A549 (cell line): Measurements from ENCODE around the gene MLLT3. TPM values are rescaled to one million over a fixed set of nuclear protein-coding genes. Genes with fewer than 3 reads are reported as not detected.

Source experiments
- ATAC-seq, 2 experiments: fragments of 200-7000 bp in 1 of 2; fragments of >200 bp in 1 of 2; cut with Nextera tagmentation in 1 of 2; cut with Tn5 transposase in 1 of 2; 3 replicates each; pipeline versions ENCODE4 v1.8.0 to v1.9.1; 2018 to 2020; ENCODE audit warnings: mild to moderate bottlenecking in 1 of 2, moderate library complexity in 1 of 2
- CTCF ChIA-PET: fragments of 300-600 bp; sonication (Branson Sonifier 250); formaldehyde crosslinking; extraction: SDS; loops from one replicate; lab custom pipeline; 2021; ENCODE audit warnings: antibody characterized with exemption, inconsistent platforms; lab: Yijun Ruan, JAX
- POLR2A ChIA-PET: fragments of 350-600 bp; formaldehyde crosslinking; extraction: SDS; loops from one replicate; lab custom pipeline; 2021; ENCODE audit warnings: antibody characterized with exemption, inconsistent platforms; lab: Yijun Ruan, JAX
- DNase-seq, 2 experiments: peaks; one replicate each; pipeline versions ENCODE4 v3.0.0 to v3.0.0-alpha.2; 2011 to 2016; ENCODE audit warnings: low read depth in 1 of 2, low spot score in 1 of 2
- FAIRE-seq: peaks from 2 replicates; lab custom pipeline; 2011; peaks lifted over from hg19 to GRCh38; lab: Jason Lieb, UNC
- H3K27ac ChIP-seq, 2 experiments: fragments of >200 bp; sonication (Bioruptor Twin); formaldehyde crosslinking; 3 replicates each; pipeline ENCODE4 v1.5.1; 2016 to 2017
- H3K4me1 ChIP-seq: fragments of >200 bp; sonication (Bioruptor Twin); formaldehyde crosslinking; 3 replicates; pipeline ENCODE4 v1.6.1; 2016
- H3K4me2 ChIP-seq: fragments of >200 bp; sonication (Bioruptor Twin); formaldehyde crosslinking; 3 replicates; pipeline ENCODE4 v1.6.1; 2016
- H3K4me3 ChIP-seq: fragments of >200 bp; sonication (Bioruptor Twin); formaldehyde crosslinking; 3 replicates; pipeline ENCODE4 v1.5.1; 2016
- H3K9me3 ChIP-seq: fragments of >200 bp; sonication (Bioruptor Twin); formaldehyde crosslinking; 3 replicates; pipeline ENCODE4 v1.6.1; 2016
- BHLHE40 ChIP-seq: IDR thresholded peaks from 2 replicates; pipeline ENCODE4 v1.6.1; 2012; ENCODE audit warnings: low read depth, low read length, inconsistent platforms
- CBX2 ChIP-seq: fragments of 200-600 bp; sonication (generic); IDR thresholded peaks from 2 replicates; pipeline ENCODE4 v1.6.1; 2016; ENCODE audit warnings: low read depth, mild to moderate bottlenecking, borderline replicate concordance
- ESRRA ChIP-seq: fragments of 150-350 bp; IDR thresholded peaks from 2 replicates; pipeline ENCODE4 v1.6.1; 2014; ENCODE audit warnings: mild to moderate bottlenecking, low read length, borderline replicate concordance
- FOSL2 ChIP-seq, 2 experiments: fragments of 450-650 bp in 1 of 2; fragments of >200 bp in 1 of 2; sonication (Bioruptor Twin) in 1 of 2; formaldehyde crosslinking; IDR thresholded peaks; 2 replicates each; pipeline versions ENCODE4 v1.5.0 to v1.6.1; 2016 to 2020; ENCODE audit warnings: mild to moderate bottlenecking in 1 of 2, moderate library complexity in 1 of 2
- FOXS1 ChIP-seq: fragments of 250-450 bp; sonication (Bioruptor Pico); IDR thresholded peaks from 2 replicates; pipeline ENCODE4 v1.5.0; 2020; ENCODE audit warnings: mild to moderate bottlenecking, moderate library complexity
- GATA3 ChIP-seq: IDR thresholded peaks from 2 replicates; pipeline ENCODE4 v1.6.1; 2012; ENCODE audit warnings: borderline replicate concordance
- JUN ChIP-seq, 2 experiments: fragments of >200 bp; sonication (Bioruptor Twin); formaldehyde crosslinking; IDR thresholded peaks; 2 replicates in 1 of 2; 3 replicates in 1 of 2; pipeline ENCODE4 v1.6.1; 2016 to 2017
- KDM1A ChIP-seq: fragments of 200-600 bp; sonication (generic); IDR thresholded peaks from 2 replicates; pipeline ENCODE4 v1.6.1; 2016; ENCODE audit warnings: low read depth, mild to moderate bottlenecking
- KDM5A ChIP-seq: fragments of 200-600 bp; sonication (generic); IDR thresholded peaks from 2 replicates; pipeline ENCODE4 v1.6.1; 2016; ENCODE audit warnings: antibody characterized with exemption, mild to moderate bottlenecking
- MAFK ChIP-seq: fragments of 450-650 bp; IDR thresholded peaks from 2 replicates; pipeline ENCODE4 v1.6.1; 2014; ENCODE audit not compliant: partially characterized antibody
- MAZ ChIP-seq: fragments of 150-350 bp; IDR thresholded peaks from 2 replicates; pipeline ENCODE4 v1.6.1; 2014; ENCODE audit warnings: antibody characterized with exemption, low read depth, low read length, borderline replicate concordance
- MYC ChIP-seq: IDR thresholded peaks from 2 replicates; pipeline ENCODE4 v1.6.1; 2012; ENCODE audit warnings: mild to moderate bottlenecking, inconsistent platforms, low read length, improper control_type of control experiment, borderline replicate concordance
- NR3C1 ChIP-seq: fragments of >200 bp; sonication (Bioruptor Twin); formaldehyde crosslinking; IDR thresholded peaks from 3 replicates; pipeline ENCODE4 v1.6.1; 2017
- RAD21 ChIP-seq, 2 experiments: fragments of >200 bp in 1 of 2; sonication (Bioruptor Twin) in 1 of 2; formaldehyde crosslinking in 1 of 2; IDR thresholded peaks in 1 of 2; conservative IDR thresholded peaks in 1 of 2; 2 replicates in 1 of 2; 3 replicates in 1 of 2; pipeline ENCODE4 v1.6.1; 2012 to 2018; ENCODE audit warnings: inconsistent platforms in 1 of 2
- RCOR1 ChIP-seq: fragments of 150-350 bp; IDR thresholded peaks from 2 replicates; pipeline ENCODE4 v1.6.1; 2014; ENCODE audit warnings: antibody characterized with exemption, low read length, low read depth
- SMC3 ChIP-seq: fragments of >200 bp; sonication (Bioruptor Twin); formaldehyde crosslinking; IDR thresholded peaks from 3 replicates; pipeline ENCODE4 v1.6.1; 2018; ENCODE audit warnings: inconsistent platforms
- ZC3H11A ChIP-seq: fragments of 450-650 bp; IDR thresholded peaks from 2 replicates; pipeline ENCODE4 v1.6.1; 2014; ENCODE audit warnings: antibody characterized with exemption, mild to moderate bottlenecking
- WGBS: methylation state at CpG from one replicate; pipeline ENCODE4 v1.1.6; 2017; ENCODE audit errors: missing lambda C conversion rate; 5-methylcytosine and 5-hydroxymethylcytosine counted together
- polyA plus RNA-seq, 4 experiments: library from polyadenylated mRNA; depleted of rRNA in 3 of 4; stranded (reverse); fragments of >200 nt; fragmentation: RNase III in 1 of 4; extraction: RNeasy Plus Mini Kit Qiagen cat#74134 plus additional on column Dnase treatment in 1 of 4; gene quantifications; 2 replicates in 3 of 4; 3 replicates in 1 of 4; pipeline ENCODE4 v1.2.3, GENCODE V29; 2011 to 2017
- TF ChIP-seq, protein P1 (sequence below): fragments of 250-450 bp; sonication (Bioruptor Pico); IDR thresholded peaks from 2 replicates; pipeline ENCODE4 v1.5.0; 2020; ENCODE audit warnings: low read depth, mild to moderate bottlenecking, moderate library complexity
- TF ChIP-seq, protein P2 (sequence below): IDR thresholded peaks from 2 replicates; pipeline ENCODE4 v1.6.1; 2012
- TF ChIP-seq, protein P3 (sequence below): fragments of 200-600 bp; sonication (generic); IDR thresholded peaks from 2 replicates; pipeline ENCODE4 v1.6.1; 2016; ENCODE audit warnings: antibody characterized with exemption, mild to moderate bottlenecking, moderate library complexity
- TF ChIP-seq, protein P4 (sequence below): fragments of 450-650 bp; IDR thresholded peaks from 2 replicates; pipeline ENCODE4 v1.6.1; 2014; ENCODE audit warnings: antibody characterized with exemption
- TF ChIP-seq, protein P5 (sequence below): fragments of >200 bp; sonication (Bioruptor Twin); formaldehyde crosslinking; IDR thresholded peaks from 3 replicates; pipeline ENCODE4 v1.5.1; 2016

MLLT3 gene
- polyA plus RNA-seq, 2 of the 4 experiments (the other 2 are of a cell fraction): 14.3 to 47.6 TPM

DNA sequence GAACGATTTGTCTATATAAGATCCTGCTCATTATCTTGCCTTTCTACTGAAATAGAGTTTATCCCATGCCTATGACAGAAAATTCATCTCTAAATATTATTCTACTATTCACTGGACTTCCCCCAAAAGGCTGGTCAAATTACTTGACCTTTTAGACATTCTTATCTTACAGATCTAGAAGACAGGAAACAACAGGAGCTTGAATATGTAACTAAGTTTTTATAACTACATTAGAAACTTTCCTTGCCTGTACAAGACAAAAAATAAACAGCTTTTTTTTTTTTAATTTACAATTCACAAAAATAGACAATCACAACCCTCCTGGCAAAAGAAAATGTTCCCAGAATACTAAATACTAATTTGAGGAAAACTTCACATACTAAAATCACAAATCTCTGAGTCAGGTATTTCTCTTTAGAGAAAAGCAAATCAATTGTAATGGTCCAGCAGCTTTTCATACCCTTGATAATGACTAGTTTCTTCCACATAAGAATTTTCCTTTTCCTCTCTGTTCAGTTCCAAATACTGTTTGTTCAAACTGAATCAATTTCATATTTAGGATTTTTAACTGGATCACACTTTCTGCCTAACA lies 68.6 kb downstream of the MLLT3 start:
- Histone ChIP-seq H3K9me3 (no peaks in the 10 kb centered on the region), H3K4me3 (peak overlapping the region; percentile 8; the same call in 1 of the 3 replicates), H3K4me2 (peak overlapping the region; percentile 87), H3K27ac (peak overlapping the region; percentile 69 to 74)
- ATAC-seq: peak in 1 of 2 experiments; percentile 13; a peak in 3 of 6 replicates
- FAIRE-seq: peak; percentile 39
- ChIA-PET POLR2A (interaction anchor here (0.6 to 1.5 kb wide), 2 partner anchors 69 to 71 kb away, joined by 3 to 6 read pairs; partner anchors contain the start of gene MLLT3), CTCF (interaction anchor here (0.6 to 2.4 kb wide), 17 partner anchors 10 to 388 kb away, joined by 3 to 11 read pairs (median 3); partner anchors contain the start of gene MLLT3)
- TF ChIP-seq RAD21 (conservative IDR thresholded peaks at IDR 0.05 in 1 of 2, IDR thresholded peaks at IDR 0.05 in 1 of 2): no peak
- no peak for TF ChIP-seq KDM1A
- no peak for TF ChIP-seq MAZ
- no peak for TF ChIP-seq ZC3H11A
- TF ChIP-seq, protein P1, sequence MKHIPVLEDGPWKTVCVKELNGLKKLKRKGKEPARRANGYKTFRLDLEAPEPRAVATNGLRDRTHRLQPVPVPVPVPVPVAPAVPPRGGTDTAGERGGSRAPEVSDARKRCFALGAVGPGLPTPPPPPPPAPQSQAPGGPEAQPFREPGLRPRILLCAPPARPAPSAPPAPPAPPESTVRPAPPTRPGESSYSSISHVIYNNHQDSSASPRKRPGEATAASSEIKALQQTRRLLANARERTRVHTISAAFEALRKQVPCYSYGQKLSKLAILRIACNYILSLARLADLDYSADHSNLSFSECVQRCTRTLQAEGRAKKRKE (CRISPR knock-in tag): no peak
- TF ChIP-seq ESRRA: no peak
- no peak for TF ChIP-seq KDM5A
- TF ChIP-seq CBX2: no peak
- 0 out of 2 replicates have a peak, but pooled peaks have one; percentile 2 for TF ChIP-seq MYC
- no peak for TF ChIP-seq RCOR1
- TF ChIP-seq, protein P2, sequence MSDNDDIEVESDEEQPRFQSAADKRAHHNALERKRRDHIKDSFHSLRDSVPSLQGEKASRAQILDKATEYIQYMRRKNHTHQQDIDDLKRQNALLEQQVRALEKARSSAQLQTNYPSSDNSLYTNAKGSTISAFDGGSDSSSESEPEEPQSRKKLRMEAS: no peak
- TF ChIP-seq GATA3: peak; percentile 80
- no peak for TF ChIP-seq MAFK
- TF ChIP-seq, protein P3, sequence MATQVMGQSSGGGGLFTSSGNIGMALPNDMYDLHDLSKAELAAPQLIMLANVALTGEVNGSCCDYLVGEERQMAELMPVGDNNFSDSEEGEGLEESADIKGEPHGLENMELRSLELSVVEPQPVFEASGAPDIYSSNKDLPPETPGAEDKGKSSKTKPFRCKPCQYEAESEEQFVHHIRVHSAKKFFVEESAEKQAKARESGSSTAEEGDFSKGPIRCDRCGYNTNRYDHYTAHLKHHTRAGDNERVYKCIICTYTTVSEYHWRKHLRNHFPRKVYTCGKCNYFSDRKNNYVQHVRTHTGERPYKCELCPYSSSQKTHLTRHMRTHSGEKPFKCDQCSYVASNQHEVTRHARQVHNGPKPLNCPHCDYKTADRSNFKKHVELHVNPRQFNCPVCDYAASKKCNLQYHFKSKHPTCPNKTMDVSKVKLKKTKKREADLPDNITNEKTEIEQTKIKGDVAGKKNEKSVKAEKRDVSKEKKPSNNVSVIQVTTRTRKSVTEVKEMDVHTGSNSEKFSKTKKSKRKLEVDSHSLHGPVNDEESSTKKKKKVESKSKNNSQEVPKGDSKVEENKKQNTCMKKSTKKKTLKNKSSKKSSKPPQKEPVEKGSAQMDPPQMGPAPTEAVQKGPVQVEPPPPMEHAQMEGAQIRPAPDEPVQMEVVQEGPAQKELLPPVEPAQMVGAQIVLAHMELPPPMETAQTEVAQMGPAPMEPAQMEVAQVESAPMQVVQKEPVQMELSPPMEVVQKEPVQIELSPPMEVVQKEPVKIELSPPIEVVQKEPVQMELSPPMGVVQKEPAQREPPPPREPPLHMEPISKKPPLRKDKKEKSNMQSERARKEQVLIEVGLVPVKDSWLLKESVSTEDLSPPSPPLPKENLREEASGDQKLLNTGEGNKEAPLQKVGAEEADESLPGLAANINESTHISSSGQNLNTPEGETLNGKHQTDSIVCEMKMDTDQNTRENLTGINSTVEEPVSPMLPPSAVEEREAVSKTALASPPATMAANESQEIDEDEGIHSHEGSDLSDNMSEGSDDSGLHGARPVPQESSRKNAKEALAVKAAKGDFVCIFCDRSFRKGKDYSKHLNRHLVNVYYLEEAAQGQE: no peak
- TF ChIP-seq BHLHE40: no peak
- TF ChIP-seq FOXS1 (CRISPR knock-in tag): no peak
- no peak for TF ChIP-seq NR3C1
- TF ChIP-seq, all 56 proteins: peak for 2
- no peak for DNase-seq
- H3K4me1 ChIP-seq: peaks cover 72% of the 10 kb centered on the region
- 0% methylated on average over 1 of the region's 1 CpG for WGBS

DNA sequence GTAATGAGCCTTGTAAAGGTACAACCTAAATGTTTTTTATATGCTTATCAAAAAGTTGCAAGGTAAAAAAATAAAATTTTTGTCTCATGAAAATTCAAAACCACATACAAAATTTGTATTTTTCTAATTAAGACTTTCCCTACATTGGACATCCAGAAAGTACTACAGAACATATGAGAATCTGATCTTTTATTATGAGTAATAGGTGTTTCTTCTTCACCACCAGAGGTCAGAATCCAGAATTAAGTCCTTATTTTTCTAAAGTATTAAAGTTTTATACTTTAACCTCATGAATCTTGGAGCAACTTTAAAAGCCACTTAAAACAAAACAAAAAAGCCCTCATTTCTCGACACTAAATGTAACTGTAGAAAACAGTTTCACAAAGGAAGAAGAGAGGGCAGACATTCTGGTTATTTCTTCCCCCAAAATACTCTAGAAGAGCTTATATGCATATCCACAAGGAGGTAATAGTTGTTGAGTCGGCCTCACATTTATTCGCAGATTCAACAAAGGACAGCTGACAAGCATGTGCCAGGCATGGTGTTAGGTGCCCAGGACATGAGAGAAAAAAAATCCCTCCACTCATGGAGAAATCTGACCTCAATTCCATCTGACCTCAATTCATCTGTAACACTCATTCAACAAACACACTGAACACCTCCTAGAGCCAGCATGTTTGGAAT lies 69.3 kb downstream of the MLLT3 start:
- Histone ChIP-seq H3K4me1 (peaks cover 66% of the 10 kb centered on the region), H3K4me2 (peak overlapping the region; percentile 87), H3K4me3 (peak overlapping the region; percentile 8; the same call in 1 of the 3 replicates), H3K27ac (peak overlapping the region; percentile 69 to 74), H3K9me3 (no peaks in the 10 kb centered on the region)
- CTCF ChIA-PET: interaction anchor here (0.6 to 2.4 kb wide), 16 partner anchors 10 to 388 kb away, joined by 3 to 11 read pairs (median 3); partner anchors contain the start of gene MLLT3
- POLR2A ChIA-PET: interaction anchor here (1.5 kb wide), 1 partner anchor 69 kb away, joined by 6 read pairs; the partner anchor contains the start of gene MLLT3
- FAIRE-seq: no peak
- 0% methylated on average over 3 of the region's 3 CpGs for WGBS
- ATAC-seq: peak; percentile 57 to 61; a peak in 4 of 6 replicates
- peak in 1 of 2 experiments; percentile 65 for DNase-seq
- TF ChIP-seq, protein P4, sequence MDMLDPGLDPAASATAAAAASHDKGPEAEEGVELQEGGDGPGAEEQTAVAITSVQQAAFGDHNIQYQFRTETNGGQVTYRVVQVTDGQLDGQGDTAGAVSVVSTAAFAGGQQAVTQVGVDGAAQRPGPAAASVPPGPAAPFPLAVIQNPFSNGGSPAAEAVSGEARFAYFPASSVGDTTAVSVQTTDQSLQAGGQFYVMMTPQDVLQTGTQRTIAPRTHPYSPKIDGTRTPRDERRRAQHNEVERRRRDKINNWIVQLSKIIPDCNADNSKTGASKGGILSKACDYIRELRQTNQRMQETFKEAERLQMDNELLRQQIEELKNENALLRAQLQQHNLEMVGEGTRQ: 0 out of 2 replicates have a peak, but pooled peaks have one; percentile 4
- TF ChIP-seq, protein P5, sequence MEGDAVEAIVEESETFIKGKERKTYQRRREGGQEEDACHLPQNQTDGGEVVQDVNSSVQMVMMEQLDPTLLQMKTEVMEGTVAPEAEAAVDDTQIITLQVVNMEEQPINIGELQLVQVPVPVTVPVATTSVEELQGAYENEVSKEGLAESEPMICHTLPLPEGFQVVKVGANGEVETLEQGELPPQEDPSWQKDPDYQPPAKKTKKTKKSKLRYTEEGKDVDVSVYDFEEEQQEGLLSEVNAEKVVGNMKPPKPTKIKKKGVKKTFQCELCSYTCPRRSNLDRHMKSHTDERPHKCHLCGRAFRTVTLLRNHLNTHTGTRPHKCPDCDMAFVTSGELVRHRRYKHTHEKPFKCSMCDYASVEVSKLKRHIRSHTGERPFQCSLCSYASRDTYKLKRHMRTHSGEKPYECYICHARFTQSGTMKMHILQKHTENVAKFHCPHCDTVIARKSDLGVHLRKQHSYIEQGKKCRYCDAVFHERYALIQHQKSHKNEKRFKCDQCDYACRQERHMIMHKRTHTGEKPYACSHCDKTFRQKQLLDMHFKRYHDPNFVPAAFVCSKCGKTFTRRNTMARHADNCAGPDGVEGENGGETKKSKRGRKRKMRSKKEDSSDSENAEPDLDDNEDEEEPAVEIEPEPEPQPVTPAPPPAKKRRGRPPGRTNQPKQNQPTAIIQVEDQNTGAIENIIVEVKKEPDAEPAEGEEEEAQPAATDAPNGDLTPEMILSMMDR: peak; percentile 53
- TF ChIP-seq SMC3 (peak; percentile 69), MYC (0 out of 2 replicates have a peak, but pooled peaks have one; percentile 23), RAD21 (conservative IDR thresholded peaks at IDR 0.05 in 1 of 2, IDR thresholded peaks at IDR 0.05 in 1 of 2) (peak; percentile 27 to 51), JUN (IDR thresholded peaks at IDR 0.05) (no peak), FOSL2 (IDR thresholded peaks at IDR 0.05) (no peak), FOSL2 (CRISPR knock-in tag; IDR thresholded peaks at IDR 0.05) (peak; percentile 24; the same call in 1 of the 2 replicates)
- TF ChIP-seq, protein P3: no peak
